Measurements from ENCODE around the gene FBXO10. TPM values are rescaled to one million over a fixed set of nuclear protein-coding genes. Genes with fewer than 3 reads are reported as not detected.

Gene FBXO10
- total RNA-seq, 4 donors from 2014 or later, result 49.8 to 62.2 (median 53.5) TPM

- intact Hi-C loops (cut with DNase I; ENCODE audit: low total_unique reads) (loop anchor here (2.0 to 10.0 kb wide), 2 partner anchors 41 to 339 kb away; partner anchors contain the start of genes GRHPR and ZCCHC7), in situ Hi-C loops (cut with MboI; ENCODE audit: low sequenced_read_pairs in 4 of 4) (loop anchor here in 2 of 4 donors (10.0 to 25.0 kb wide), 3 partner anchors 49 to 598 kb away; partner anchors contain the start of genes SHB (in 1 of the 2) and TOMM5 (in 1 of the 2))
- Histone ChIP-seq H3K27ac (peak overlapping the region; percentile 91 to 100 (median 97)), H3K4me3 (peak overlapping the region; percentile 70 to 92 (median 90)), H3K9me3 (no peaks in the 10 kb centered on the region), H3K36me3 (no peaks in the 10 kb centered on the region), H3K27me3 (no peaks in the 10 kb centered on the region), H3K4me1 (peaks cover 26 to 27% of the 10 kb centered on the region in 2 donors)
- no peak for ATAC-seq
- TF ChIP-seq POLR2A (IDR thresholded peaks at IDR 0.05) (no peak), CTCF (IDR thresholded peaks at IDR 0.05 in 4 of 5, conservative IDR thresholded peaks at IDR 0.05 in 1 of 5) (no peak)
- DNase-seq, result no peak
These were observed 112.2 kb downstream of the FBXO10 start for GRCh38 chr9:37464006-37464405.

Other genes with a start within 250 kb of the FBXO10 start
- gene GRHPR, start 153.7 kb downstream of the FBXO10 start, total RNA-seq, result 100 to 1,000 TPM; 119 to 138 (median 128) TPM
- 1 to 10 TPM; 5.6 to 7.0 (median 6.7) TPM for gene ZBTB5, start 110.9 kb downstream of the FBXO10 start, total RNA-seq
- 10 to 100 TPM; 16.7 to 22.3 (median 17.6) TPM for gene POLR1E, start 90.4 kb downstream of the FBXO10 start, total RNA-seq
- 100 to 1,000 TPM in 2 of 4 donors, 10 to 100 TPM in 2; 75.3 to 137 (median 93.3) TPM for gene TOMM5, start 16.2 kb upstream of the FBXO10 start, total RNA-seq
- 1 to 10 TPM in 2 of 4 donors, under 1 TPM in 2; 0.46 to 1.7 (median 1.0) TPM for gene FRMPD1, start 74.6 kb upstream of the FBXO10 start, total RNA-seq
- gene TRMT10B, start 177.4 kb upstream of the FBXO10 start, total RNA-seq, result 10 to 100 TPM in 1 of 4 donors, 1 to 10 TPM in 3; 1.5 to 10.2 (median 3.0) TPM
- 10 to 100 TPM; 15.6 to 46.7 (median 17.8) TPM for gene EXOSC3, start 208.7 kb upstream of the FBXO10 start, total RNA-seq
- 10 to 100 TPM; 11.0 to 24.5 (median 17.0) TPM for gene DCAF10, start 224.4 kb upstream of the FBXO10 start, total RNA-seq

All from gastrocnemius medialis (tissue), 4 donors.